Activated CD4-positive, alpha-beta T cell treated with anti-CD3 and anti-CD28 coated beads for 1 hour (primary cell): Measurements from ENCODE around the gene UNC80.

Experiments
- DNase-seq: peaks from one replicate; pipeline ENCODE4 v3.0.0-alpha.2; 2020

Gene UNC80

GRCh38 chr2:209973328-209973727 lies 201.7 kb downstream of the UNC80 start:
- no peak for DNase-seq

DNA sequence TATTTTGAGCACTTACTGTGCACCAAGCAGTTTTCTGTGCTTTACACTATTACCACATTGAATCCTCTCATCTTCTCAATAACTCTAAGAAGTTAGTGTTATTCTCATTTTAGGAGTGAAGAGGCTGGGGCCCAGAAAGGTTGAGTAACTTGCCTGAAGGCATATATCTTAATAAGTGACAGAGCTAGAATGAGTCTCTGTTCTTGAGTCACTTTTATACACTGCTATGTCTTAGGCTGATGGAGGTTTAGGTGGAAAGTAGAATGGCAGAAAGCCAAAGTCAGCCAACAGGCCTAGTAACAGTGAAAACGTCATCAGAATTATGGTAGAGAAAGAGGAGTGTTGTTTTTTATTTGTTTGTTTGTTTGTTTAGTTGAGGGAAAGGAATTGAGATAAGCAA lies 202.9 kb downstream of the UNC80 start:
- DNase-seq: no peak

- DNase-seq: no peak
Measured at GRCh38 chr2:209976698-209977385, 205.2 kb downstream of the UNC80 start.

GRCh38 chr2:209977386-209978239 lies 206.0 kb downstream of the UNC80 start:
- no peak for DNase-seq

DNA sequence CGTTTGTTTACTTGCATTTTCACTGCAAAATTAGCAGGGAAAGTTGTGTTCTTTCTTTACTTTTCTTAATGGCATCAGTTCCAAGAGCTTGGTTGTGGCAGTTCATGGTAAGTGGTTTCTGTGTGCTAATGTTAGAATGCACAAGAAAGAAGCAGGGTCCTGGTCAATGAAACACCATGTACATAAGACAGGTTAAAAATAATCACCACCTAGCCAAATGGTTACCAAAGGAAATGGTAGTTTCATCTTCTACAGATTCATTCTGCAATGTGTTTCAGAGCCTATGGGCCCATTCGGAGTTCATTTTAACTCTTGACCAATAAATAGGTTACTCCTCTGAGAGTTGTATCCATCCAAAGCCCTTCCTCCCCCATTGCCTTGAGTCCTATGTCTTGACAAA lies 212.7 kb downstream of the UNC80 start:
- DNase-seq: no peak

DNA sequence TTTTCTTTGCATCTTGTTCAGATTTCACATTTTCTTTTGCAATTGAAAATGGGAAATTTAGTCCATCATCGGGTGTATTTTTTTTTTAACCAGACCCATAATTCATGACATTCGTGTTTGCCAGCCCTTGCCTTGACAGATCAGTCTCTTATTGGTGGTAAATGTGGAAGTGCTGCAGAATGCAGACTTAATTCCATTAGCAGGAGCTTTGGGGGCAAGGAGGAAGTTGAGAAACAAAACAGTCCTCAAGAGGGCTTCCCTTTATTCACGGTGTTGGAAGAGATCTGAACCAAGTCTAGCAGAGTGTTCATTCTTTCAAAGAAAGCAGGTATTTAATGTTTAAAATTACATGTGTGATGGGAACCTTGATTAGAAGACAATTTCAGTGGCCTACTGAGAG lies 214.2 kb downstream of the UNC80 start:
- DNase-seq: no peak

DNA sequence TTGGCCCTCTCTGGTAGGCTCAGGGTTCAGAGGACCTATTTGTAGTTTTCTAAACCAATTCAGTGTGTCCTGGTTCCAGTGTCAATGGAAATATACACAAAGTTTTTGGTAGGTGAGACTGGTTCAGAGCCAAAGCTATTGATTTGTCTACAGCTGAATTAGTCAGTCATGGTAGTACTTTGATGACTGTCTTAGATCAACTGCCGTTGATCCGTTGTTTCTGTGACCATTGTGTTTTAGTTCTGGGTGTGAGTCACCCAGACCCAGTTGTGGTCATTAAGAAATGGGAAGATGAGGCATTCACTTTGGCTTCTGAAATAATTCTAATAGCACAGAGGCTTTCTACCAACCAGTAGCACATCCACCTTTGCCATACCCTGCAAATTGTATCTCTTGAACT lies 214.8 kb downstream of the UNC80 start:
- no peak for DNase-seq

GRCh38 chr2:209988010-209988409 lies 216.4 kb downstream of the UNC80 start:
- no peak for DNase-seq

DNA sequence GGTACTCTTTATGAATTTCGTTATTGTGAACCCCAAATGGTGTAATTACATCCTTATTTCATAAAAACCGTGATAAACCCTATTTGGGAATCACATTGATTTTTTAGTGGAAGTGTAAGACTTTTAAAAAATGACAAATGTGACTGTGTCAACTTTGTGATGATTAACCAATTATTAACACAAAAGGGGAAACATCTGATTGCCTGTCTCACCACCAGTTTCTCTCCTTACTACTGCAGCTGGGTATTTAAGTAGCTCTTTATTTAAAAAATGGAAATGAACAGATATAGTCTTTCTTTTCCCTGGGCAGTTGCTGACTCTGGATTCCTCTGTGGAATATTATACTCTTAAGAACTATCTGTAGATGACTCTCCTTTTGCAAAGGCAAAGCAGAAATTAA lies 219.2 kb downstream of the UNC80 start:
- no peak for DNase-seq

DNA sequence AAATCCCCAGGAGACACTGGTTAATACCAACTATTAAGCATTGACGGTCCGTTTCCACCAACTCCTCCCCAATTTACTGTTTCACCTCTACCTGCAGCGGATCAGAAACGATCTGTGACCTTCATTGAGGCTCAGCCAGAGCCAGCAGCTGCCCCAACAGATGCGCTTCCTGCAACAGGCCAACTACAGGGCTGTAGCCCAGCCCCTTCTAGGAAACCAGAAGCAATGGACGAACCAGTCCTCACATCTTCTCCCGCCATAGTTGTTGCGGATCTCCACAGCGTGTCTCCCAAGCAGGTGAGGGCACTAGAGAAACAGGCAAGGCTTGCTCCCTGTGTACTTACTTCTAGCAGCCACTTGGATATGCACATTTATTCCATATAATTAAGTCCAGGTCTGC lies 222.3 kb downstream of the UNC80 start:
- DNase-seq: no peak

GRCh38 chr2:209998596-209998995 lies 227.0 kb downstream of the UNC80 start:
- DNase-seq: no peak

DNA sequence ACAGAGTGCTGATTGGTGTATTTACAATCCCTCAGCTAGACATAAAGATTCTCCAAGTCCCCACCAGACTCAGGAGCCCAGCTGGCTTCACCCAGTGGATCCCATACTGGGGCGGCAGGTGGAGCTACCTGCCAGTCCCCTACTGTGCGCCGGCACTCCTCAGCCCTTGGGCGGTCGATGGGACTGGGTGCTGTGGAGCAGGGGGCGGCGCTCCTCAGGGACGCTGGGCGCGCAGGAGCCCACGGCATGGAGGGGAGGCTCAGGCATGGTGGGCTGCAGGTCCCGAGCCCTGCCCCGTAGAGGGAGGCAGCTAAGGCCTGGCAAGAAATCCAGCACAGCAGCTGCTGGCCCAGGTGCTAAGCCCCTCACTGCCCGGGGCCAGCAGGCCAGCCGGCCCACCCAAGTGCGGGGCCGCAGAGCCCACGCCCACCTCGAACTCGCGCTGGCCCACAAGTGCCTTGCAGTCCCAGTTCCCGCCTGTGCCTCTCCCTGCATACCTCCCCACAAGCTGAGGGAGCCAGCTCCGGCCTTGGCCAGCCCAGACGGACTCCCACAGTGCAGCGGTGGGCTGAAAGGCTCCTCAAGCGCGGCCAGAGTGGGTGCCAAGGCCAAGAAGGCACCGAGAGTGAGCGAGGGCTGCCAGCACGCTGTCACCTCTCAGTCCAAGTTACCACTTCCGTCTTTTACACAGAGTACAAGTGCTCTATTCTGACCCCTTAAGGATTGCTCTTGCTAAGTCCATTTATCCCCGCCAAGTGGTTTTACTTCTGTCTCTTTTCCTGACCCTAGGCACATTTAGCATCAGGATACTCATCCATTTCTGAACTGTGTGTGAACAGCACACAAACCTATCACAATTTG lies 229.1 kb downstream of the UNC80 start:
- DNase-seq: no peak

DNA sequence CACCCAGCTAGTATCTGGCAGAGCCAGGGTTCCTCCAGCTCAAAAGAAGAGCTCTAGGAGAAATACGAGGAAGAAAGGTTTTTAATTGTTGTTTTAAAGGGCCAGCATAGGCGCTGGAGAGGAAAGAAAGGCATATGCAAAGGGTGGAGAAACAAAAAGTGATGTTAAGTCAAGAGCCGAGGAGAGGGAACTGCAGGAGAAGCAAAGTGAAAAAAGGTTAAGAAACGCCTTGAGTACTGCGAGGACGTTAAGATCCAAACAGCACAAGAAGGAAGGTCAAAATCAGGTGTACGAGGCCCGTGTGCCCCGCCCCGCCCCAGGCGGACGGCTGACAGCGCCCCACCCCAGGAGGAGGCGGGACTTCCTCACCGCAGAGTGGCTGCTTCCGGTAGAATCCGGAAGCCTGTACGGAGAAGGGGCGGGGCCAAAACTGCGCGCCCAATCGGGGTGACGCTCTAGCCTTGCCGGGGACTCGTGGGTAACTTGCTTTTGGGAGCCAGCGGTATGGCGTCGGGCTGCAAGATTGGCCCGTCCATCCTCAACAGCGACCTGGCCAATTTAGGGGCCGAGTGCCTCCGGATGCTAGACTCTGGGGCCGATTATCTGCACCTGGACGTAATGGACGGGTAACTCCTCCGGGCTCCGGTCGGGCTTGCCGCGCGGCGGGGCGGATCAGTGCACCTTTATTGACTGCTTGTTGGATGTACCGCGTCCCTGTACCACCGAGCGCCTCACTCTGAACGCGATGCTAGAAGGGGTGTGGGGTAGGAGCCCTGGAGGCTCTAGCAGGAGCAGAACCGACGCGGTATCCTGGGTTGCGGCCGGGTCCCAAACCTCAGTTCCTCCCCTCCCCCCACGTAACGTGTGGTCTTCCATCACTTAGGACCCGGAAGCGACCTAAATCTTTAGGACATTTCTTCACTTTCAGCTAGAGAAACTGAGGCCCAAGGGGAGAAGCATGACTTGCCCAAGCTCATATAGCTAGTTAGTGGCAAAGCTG lies 230.8 kb downstream of the UNC80 start, which contains the start of gene RPE:
Gene RPE, plus strand, starts transcription at position 481 of the 1,000 bp plus-strand sequence. Its CDS starts 24 bp downstream, at position 505.
- peak; percentile 94 for DNase-seq

GRCh38 chr2:210003359-210003758 lies 231.7 kb downstream of the UNC80 start:
- no peak for DNase-seq

GRCh38 chr2:210004881-210005280 lies 233.2 kb downstream of the UNC80 start:
- no peak for DNase-seq

GRCh38 chr2:210007895-210008294 lies 236.3 kb downstream of the UNC80 start:
- no peak for DNase-seq

DNA sequence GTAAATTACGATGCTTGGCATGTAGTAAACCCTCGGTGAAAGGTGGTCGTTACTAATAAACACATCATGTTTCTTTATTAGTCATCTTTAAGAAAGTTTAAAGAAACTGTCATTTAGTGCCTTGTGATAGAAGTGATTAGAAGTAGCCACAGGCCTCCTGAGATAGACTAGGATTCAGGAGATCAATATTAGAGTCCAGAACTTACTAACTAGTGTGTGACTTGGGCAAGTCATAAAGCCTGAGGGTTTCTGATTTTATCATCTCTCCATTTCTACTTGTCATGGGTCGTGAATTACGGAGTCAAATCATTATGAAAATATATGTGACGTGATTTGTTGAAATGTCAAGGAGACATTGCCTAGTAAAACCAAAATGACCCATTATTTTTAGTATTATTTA lies 237.5 kb downstream of the UNC80 start:
- DNase-seq: no peak

GRCh38 chr2:210009896-210010295 lies 238.3 kb downstream of the UNC80 start:
- DNase-seq: no peak

DNA sequence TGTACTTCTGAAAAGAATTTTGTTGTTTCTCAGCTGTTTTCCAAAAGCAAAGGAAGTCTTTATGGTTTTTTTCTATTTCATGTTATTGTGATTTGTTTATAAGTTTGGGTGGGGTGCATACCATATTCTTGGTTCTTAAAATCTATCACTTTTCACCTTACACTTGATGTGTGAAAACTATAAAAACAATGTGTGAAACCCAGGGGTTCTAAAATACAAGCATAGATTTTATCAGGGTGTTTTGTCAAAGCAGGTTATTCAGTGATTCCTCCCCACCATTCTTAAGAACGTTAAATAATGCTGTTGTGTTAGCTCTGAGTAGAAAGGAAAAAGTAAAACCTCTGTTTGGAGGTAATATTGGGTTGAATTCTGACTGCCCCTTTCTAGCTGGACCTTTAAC lies 248.5 kb downstream of the UNC80 start:
- DNase-seq: no peak

DNA sequence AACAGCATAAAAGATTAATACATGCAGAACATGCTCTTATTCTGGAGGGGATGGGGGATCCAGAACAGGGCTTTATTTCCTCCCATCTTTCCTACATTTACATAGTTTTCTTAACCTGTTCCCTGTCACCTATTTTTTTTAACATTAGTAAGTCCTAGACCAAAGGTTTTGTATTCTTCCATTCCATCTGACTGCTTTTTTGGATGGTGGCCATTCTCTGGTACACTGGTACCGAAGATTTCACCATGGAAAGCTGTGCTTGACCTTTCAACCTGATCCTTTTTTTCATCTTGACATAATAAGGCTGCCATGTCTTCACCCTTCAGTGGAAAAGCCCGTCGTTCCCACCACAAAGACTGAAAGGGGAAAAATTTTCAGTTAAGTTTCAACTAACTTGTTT lies 251.2 kb downstream of the UNC80 start:
- DNase-seq: no peak

DNA sequence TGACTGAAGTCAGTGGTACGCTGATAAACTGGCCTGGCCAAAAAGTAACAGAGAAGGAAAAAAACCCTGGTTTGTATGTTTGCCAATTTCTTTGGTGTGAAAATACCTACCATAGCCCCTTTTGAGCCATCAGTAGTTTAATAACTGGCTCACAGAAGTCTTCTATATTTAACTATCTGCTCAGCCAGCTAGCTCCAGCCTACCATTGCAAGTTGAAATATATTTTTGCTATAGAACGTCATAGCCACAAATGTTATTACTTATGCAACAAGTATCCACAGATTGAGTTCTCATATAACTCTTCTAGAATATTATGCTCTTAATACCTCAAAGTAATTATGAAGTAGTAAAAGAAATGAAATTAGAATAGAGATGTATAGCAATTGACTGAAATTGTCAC lies 256.0 kb downstream of the UNC80 start:
- no peak for DNase-seq

DNA sequence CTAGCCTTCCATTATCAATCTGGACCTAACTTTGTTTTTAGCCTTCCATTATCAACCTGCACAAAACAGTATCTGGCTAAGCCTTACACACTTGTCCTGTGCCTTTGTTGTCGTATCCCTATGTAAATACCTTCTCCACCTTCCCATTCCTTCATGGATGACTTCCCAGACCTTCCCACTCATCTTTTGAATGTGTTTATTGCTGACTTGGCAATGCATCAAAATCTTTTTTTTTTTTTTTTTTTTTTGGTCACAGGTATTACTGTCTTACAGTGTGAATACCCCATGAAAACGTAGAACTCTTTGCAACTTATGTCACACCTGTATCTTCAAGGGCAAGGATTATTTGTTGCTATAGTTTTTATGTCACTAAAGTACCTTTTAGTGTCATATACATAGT lies 256.5 kb downstream of the UNC80 start:
- no peak for DNase-seq
